GM13977 (cell line): ENCODE results near the gene THBS4.

ENCODE experiments used
- DNase-seq: peaks from one replicate; pipeline ENCODE4 v3.0.0; 2012; ENCODE audit warnings: low spot score
- CTCF ChIP-seq: IDR thresholded peaks from 2 replicates; pipeline ENCODE4 v1.5.1; 2012; ENCODE audit warnings: mild to moderate bottlenecking, control low read depth; ENCODE audit not compliant: insufficient read depth; ENCODE audit errors: extremely low read depth, missing control alignments
- in situ Hi-C: fragments of 300-500 bp; cut with MboI; formaldehyde crosslinking; loops from one replicate; pipeline ENCODE4 v1.12.0; 2022; ENCODE audit warnings: low sequenced_read_pairs, low pct_unique_long_range_greater_than_20kb, mixed read lengths, inconsistent platforms; ENCODE audit not compliant: unreplicated experiment

The THBS4 gene

GRCh38 chr5:80057099-80057498 is 22.0 kb downstream of the THBS4 start:
- in situ Hi-C loops = no loop called here

GRCh38 chr5:80057921-80058320 is 22.8 kb downstream of the THBS4 start:
- in situ Hi-C loops = no loop called here
- no peak for DNase-seq
- no peak for TF ChIP-seq CTCF

More at GRCh38 chr5:80057099-80057498, 22.0 kb downstream of the THBS4 start:
- no peak for TF ChIP-seq CTCF
- DNase-seq = no peak

GRCh38 chr5:80059354-80059980 is 24.3 kb downstream of the THBS4 start:
- no peak for DNase-seq
- in situ Hi-C loops = no loop called here
- no peak for TF ChIP-seq CTCF

- no peak for DNase-seq
- no peak for TF ChIP-seq CTCF
- in situ Hi-C loops = no loop called here
Measured at GRCh38 chr5:80060966-80061365, 25.8 kb downstream of the THBS4 start.

GRCh38 chr5:80061547-80061946 is 26.4 kb downstream of the THBS4 start:
- no peak for DNase-seq
- in situ Hi-C loops = no loop called here
- TF ChIP-seq CTCF = no peak

- no peak for TF ChIP-seq CTCF
- in situ Hi-C loops = no loop called here
- DNase-seq = no peak
Measured at GRCh38 chr5:80064124-80064523, 29.0 kb downstream of the THBS4 start.
